EH (cell line): ENCODE measurements around the gene CRYZL1.

Experiments used
- DNase-seq: peaks from one replicate; pipeline ENCODE4 v3.0.0-alpha.2; 2015; ENCODE audit warnings: low read depth

The CRYZL1 gene

DNA sequence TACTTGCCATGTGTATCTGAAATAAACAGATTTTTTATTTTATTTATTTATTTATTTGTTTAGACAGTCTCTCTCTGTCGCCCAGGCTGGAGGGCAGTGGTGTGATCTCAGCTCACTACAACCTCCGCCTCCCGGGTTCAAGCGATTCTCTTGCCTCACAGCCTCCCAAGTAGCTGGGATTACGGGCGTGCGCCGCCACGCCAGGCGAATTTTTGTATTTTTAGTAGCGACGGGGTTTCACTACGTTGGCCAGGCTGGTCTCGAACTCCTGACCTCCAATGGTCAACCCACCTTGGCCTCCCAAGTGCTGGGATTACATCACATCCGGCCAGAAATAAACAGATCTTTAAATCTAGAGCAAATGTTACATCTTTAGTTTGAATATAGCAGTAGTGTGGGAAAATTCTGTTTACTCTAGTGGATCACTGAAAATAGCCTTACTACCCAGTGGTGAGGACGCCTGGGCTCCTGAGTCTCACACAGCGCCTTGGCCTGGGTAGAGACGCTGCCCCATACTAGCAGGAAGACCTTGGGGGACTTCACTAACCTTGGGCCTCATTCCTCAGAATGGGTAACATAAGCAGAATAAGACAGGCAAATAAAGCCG is 100.3 kb downstream of the CRYZL1 start:
- peak; percentile 28 for DNase-seq

DNA sequence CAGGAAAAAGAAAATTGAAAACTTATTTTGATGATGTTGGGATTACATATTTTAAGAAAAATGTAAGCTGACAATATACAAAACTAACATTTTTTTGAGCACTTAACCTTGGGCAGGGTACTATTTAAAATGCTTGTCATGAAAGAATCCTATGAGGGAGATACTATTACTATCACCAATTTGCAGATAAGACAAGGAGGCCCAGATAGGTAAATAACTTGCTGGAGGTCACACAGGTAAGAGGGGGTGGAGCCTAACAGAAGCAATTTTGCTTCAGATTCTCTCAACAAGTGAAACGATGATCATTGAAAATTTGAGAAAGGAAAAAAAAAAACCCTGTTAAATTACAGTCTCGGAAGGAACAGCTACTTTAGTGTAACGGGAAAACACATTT is 100.8 kb downstream of the CRYZL1 start:
- no peak for DNase-seq

DNA sequence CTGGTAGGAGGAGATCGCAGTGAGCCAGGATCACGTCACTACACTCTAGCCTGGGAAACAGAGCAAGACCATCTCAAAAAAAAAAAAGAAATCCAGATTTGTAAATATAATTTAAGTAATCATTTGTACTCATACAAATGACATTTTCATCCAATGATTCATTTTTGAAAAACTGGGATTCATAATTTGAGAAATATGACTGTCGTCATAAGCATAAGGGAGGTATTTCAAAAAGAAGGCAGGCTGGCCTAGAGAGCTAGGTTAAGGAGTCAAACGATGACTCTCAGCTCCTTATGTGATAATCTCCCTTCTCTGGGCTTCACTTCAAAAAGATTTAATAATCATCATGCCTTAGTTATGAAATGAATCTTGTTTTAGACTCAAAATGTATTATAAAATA is 101.9 kb downstream of the CRYZL1 start:
- DNase-seq: no peak
